ENCODE measurements around the gene TSPYL1. TPM values are rescaled to one million over a fixed set of nuclear protein-coding genes. Genes with fewer than 3 reads are reported as not detected.

The TSPYL1 gene
- total and polyA plus RNA-seq, 2 of the 8 experiments (the other 6 are each of a cell fraction or from before 2014, with no cell fraction given) = 33.2 to 79.1 TPM

DNA sequence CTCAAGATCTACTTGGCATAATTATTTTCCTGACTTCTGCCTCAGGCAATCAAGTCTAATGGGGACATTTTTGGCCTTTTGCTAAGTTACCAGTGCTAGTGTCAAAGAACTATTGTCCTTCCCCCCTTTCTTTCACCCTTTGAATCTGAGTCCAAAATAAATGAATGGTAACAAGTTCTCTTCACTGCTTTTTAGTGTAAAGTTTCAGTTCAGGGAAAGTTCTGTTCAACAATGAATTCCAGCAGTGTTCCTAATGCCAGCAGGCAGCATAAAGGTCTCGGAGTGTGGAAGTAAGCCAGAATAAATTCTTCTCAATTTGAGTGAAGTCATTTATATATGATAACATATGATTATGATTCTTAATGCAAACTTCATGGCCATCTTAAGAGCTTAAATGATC lies 20.8 kb upstream of the TSPYL1 start (continued):
- TF ChIP-seq CTCF (IDR thresholded peaks at IDR 0.05; ENCODE audit: control extremely low read depth in 1 of 3, insufficient read depth in 1 of 3, low read depth in 1 of 3, low read length in 3 of 3) (no peak), RAD21 (IDR thresholded peaks at IDR 0.05 in 1 of 2, conservative IDR thresholded peaks at IDR 0.05 in 1 of 2; ENCODE audit: low read depth in 2 of 2, low read length in 2 of 2) (no peak)

Measured in H1 (cell line).